ENCODE data around the gene POU6F2.

The POU6F2 gene

GRCh38 chr7:38934536-38934935 is 43.2 kb upstream of the POU6F2 start:
- no peaks in the 10 kb centered on the region for H3K4me1 ChIP-seq (ENCODE audit: control insufficient read depth, low read depth, low read length)
- no peaks in the 10 kb centered on the region for H3K79me2 ChIP-seq (ENCODE audit: control insufficient read depth, insufficient read depth, low read length)
- no peak overlapping the region for H3K18ac ChIP-seq (ENCODE audit: low read length)
- no peak overlapping the region for H2BK5ac ChIP-seq (ENCODE audit: low read length)
- no peak overlapping the region for H4K8ac ChIP-seq (ENCODE audit: low read depth, low read length)
- no peak overlapping the region for H4K5ac ChIP-seq (ENCODE audit: low read length)
- H3K56ac ChIP-seq (ENCODE audit: low read length) = no peak overlapping the region
- DNase-seq = no peak
- no peak overlapping the region for H3K4me2 ChIP-seq (ENCODE audit: low read length)
- no peak overlapping the region for H3K27ac ChIP-seq (ENCODE audit: low read depth, low read length)
- no peak overlapping the region for H3K4ac ChIP-seq (ENCODE audit: low read depth, low read length)
- no peak overlapping the region for H2BK15ac ChIP-seq (replicated peaks; ENCODE audit: low read depth)
- H2BK120ac ChIP-seq (ENCODE audit: low read depth, low read length) = no peak overlapping the region
- H3K36me3 ChIP-seq (ENCODE audit: control insufficient read depth, insufficient read depth, low read length) = no peaks in the 10 kb centered on the region
- H3K9ac ChIP-seq (ENCODE audit: low read length) = no peak overlapping the region
- H3K4me3 ChIP-seq (ENCODE audit: low read length) = no peak overlapping the region
- H3K23ac ChIP-seq (ENCODE audit: low read length) = no peak overlapping the region
- H3K27me3 ChIP-seq (ENCODE audit: insufficient read depth, low read length, poor library complexity) = no peaks in the 10 kb centered on the region
- H3K79me1 ChIP-seq (ENCODE audit: low read length) = no peaks in the 10 kb centered on the region
- WGBS (ENCODE audit: extremely low coverage, insufficient coverage, low lambda C conversion rate) = no CpG with 5 or more reads among the region's 10 CpGs
- H2AK5ac ChIP-seq (ENCODE audit: low read length) = no peak overlapping the region

GRCh38 chr7:38936641-38937040 is 41.1 kb upstream of the POU6F2 start:
- Histone ChIP-seq H4K5ac (ENCODE audit: low read length) (no peak overlapping the region), H2BK5ac (ENCODE audit: low read length) (no peak overlapping the region), H2AK5ac (ENCODE audit: low read length) (no peak overlapping the region), H3K36me3 (ENCODE audit: control insufficient read depth, insufficient read depth, low read length) (no peaks in the 10 kb centered on the region), H3K23ac (ENCODE audit: low read length) (no peak overlapping the region), H3K4me1 (ENCODE audit: control insufficient read depth, low read depth, low read length) (no peaks in the 10 kb centered on the region), H3K27ac (ENCODE audit: low read depth, low read length) (no peak overlapping the region), H3K79me1 (ENCODE audit: low read length) (no peaks in the 10 kb centered on the region), H3K4ac (ENCODE audit: low read depth, low read length) (no peak overlapping the region), H2BK120ac (ENCODE audit: low read depth, low read length) (no peak overlapping the region), H3K79me2 (ENCODE audit: control insufficient read depth, insufficient read depth, low read length) (no peaks in the 10 kb centered on the region), H3K9ac (ENCODE audit: low read length) (no peak overlapping the region), H3K27me3 (ENCODE audit: insufficient read depth, low read length, poor library complexity) (no peaks in the 10 kb centered on the region), H3K4me3 (ENCODE audit: low read length) (no peak overlapping the region), H3K18ac (ENCODE audit: low read length) (no peak overlapping the region), H2BK15ac (replicated peaks; ENCODE audit: low read depth) (no peak overlapping the region), H4K8ac (ENCODE audit: low read depth, low read length) (no peak overlapping the region), H3K56ac (ENCODE audit: low read length) (no peak overlapping the region), H3K4me2 (ENCODE audit: low read length) (no peak overlapping the region)
- no CpG with 5 or more reads among the region's 1 CpG for WGBS (ENCODE audit: extremely low coverage, insufficient coverage, low lambda C conversion rate)
- DNase-seq = no peak

DNA sequence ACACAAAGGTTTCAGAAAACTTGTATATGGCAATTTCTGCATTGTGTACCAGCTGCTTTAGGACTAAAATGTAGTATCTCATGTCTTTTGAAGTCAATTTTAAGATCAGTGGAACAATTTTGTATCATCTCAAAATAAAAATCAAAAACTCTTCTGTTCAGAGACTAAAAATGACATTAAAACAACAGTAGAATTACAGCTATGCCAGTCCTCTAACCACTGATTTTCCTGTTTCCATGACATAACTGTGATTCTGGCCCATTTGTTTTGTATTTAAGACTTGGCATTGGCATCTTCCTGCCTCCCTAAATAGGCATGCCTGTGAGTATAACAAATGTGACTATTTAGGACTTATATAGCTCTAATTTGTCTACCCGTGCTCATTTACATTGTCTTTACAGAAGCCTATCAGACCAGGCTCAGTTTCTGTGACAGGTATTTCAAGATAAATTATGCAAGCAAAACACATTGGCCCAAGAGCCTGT is 39.7 kb upstream of the POU6F2 start:
- Histone ChIP-seq H3K79me2 (ENCODE audit: control insufficient read depth, insufficient read depth, low read length) (no peaks in the 10 kb centered on the region), H3K79me1 (ENCODE audit: low read length) (no peaks in the 10 kb centered on the region), H3K4me3 (ENCODE audit: low read length) (no peak overlapping the region), H3K4ac (ENCODE audit: low read depth, low read length) (no peak overlapping the region), H3K4me1 (ENCODE audit: control insufficient read depth, low read depth, low read length) (no peaks in the 10 kb centered on the region), H3K4me2 (ENCODE audit: low read length) (no peak overlapping the region), H3K56ac (ENCODE audit: low read length) (no peak overlapping the region), H2AK5ac (ENCODE audit: low read length) (no peak overlapping the region), H3K27me3 (ENCODE audit: insufficient read depth, low read length, poor library complexity) (no peaks in the 10 kb centered on the region), H4K5ac (ENCODE audit: low read length) (no peak overlapping the region), H2BK5ac (ENCODE audit: low read length) (no peak overlapping the region), H3K27ac (ENCODE audit: low read depth, low read length) (no peak overlapping the region), H3K9ac (ENCODE audit: low read length) (no peak overlapping the region), H3K18ac (ENCODE audit: low read length) (no peak overlapping the region), H3K36me3 (ENCODE audit: control insufficient read depth, insufficient read depth, low read length) (no peaks in the 10 kb centered on the region), H2BK120ac (ENCODE audit: low read depth, low read length) (no peak overlapping the region), H2BK15ac (replicated peaks; ENCODE audit: low read depth) (no peak overlapping the region), H4K8ac (ENCODE audit: low read depth, low read length) (no peak overlapping the region), H3K23ac (ENCODE audit: low read length) (no peak overlapping the region)
- DNase-seq = no peak
- WGBS (ENCODE audit: extremely low coverage, insufficient coverage, low lambda C conversion rate) = no CpG with 5 or more reads among the region's 1 CpG

- H3K23ac ChIP-seq (ENCODE audit: low read length) = no peak overlapping the region
- H3K79me1 ChIP-seq (ENCODE audit: low read length) = no peaks in the 10 kb centered on the region
- no peak overlapping the region for H2BK120ac ChIP-seq (ENCODE audit: low read depth, low read length)
- no peak overlapping the region for H2AK5ac ChIP-seq (ENCODE audit: low read length)
- H3K4ac ChIP-seq (ENCODE audit: low read depth, low read length) = no peak overlapping the region
- no peak overlapping the region for H2BK5ac ChIP-seq (ENCODE audit: low read length)
- no peak overlapping the region for H3K27ac ChIP-seq (ENCODE audit: low read depth, low read length)
- H3K79me2 ChIP-seq (ENCODE audit: control insufficient read depth, insufficient read depth, low read length) = no peaks in the 10 kb centered on the region
- H3K56ac ChIP-seq (ENCODE audit: low read length) = no peak overlapping the region
- no peak overlapping the region for H3K4me3 ChIP-seq (ENCODE audit: low read length)
- no peaks in the 10 kb centered on the region for H3K27me3 ChIP-seq (ENCODE audit: insufficient read depth, low read length, poor library complexity)
- WGBS (ENCODE audit: extremely low coverage, insufficient coverage, low lambda C conversion rate) = no CpG with 5 or more reads among the region's 4 CpGs
- H3K18ac ChIP-seq (ENCODE audit: low read length) = no peak overlapping the region
- H3K36me3 ChIP-seq (ENCODE audit: control insufficient read depth, insufficient read depth, low read length) = no peaks in the 10 kb centered on the region
- no peaks in the 10 kb centered on the region for H3K4me1 ChIP-seq (ENCODE audit: control insufficient read depth, low read depth, low read length)
- H3K4me2 ChIP-seq (ENCODE audit: low read length) = no peak overlapping the region
- H4K5ac ChIP-seq (ENCODE audit: low read length) = no peak overlapping the region
- H4K8ac ChIP-seq (ENCODE audit: low read depth, low read length) = no peak overlapping the region
- H3K9ac ChIP-seq (ENCODE audit: low read length) = no peak overlapping the region
- no peak for DNase-seq
- no peak overlapping the region for H2BK15ac ChIP-seq (replicated peaks; ENCODE audit: low read depth)
Measured at GRCh38 chr7:38938589-38938988, 39.1 kb upstream of the POU6F2 start.

DNA sequence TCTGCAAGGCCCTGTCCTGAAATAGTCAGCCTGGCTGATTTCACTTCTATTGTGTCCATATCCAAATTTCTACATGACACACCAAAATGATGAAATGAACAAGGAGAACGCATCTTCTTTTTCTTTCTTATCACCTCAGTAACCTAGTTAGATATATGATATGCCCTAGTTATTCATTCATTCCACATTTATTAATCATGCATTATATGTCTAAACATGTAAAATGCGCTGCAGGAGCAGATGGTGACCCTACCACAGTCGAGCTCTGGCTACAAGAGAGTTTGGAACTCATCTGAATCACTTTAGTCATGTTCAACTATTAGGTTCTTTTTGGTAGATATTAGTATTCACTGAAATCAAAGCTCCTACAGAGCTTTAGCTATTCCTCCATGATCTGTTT is 36.9 kb upstream of the POU6F2 start:
- Histone ChIP-seq H2BK15ac (replicated peaks; ENCODE audit: low read depth) (no peak overlapping the region), H3K4me3 (ENCODE audit: low read length) (no peak overlapping the region), H4K8ac (ENCODE audit: low read depth, low read length) (no peak overlapping the region), H3K4me1 (ENCODE audit: control insufficient read depth, low read depth, low read length) (no peaks in the 10 kb centered on the region), H3K23ac (ENCODE audit: low read length) (no peak overlapping the region), H2AK5ac (ENCODE audit: low read length) (no peak overlapping the region), H3K79me1 (ENCODE audit: low read length) (no peaks in the 10 kb centered on the region), H3K56ac (ENCODE audit: low read length) (no peak overlapping the region), H2BK120ac (ENCODE audit: low read depth, low read length) (no peak overlapping the region), H3K36me3 (ENCODE audit: control insufficient read depth, insufficient read depth, low read length) (no peaks in the 10 kb centered on the region), H3K79me2 (ENCODE audit: control insufficient read depth, insufficient read depth, low read length) (no peaks in the 10 kb centered on the region), H3K18ac (ENCODE audit: low read length) (no peak overlapping the region), H3K9ac (ENCODE audit: low read length) (no peak overlapping the region), H3K27me3 (ENCODE audit: insufficient read depth, low read length, poor library complexity) (no peaks in the 10 kb centered on the region), H4K5ac (ENCODE audit: low read length) (no peak overlapping the region), H3K27ac (ENCODE audit: low read depth, low read length) (no peak overlapping the region), H3K4me2 (ENCODE audit: low read length) (no peak overlapping the region), H3K4ac (ENCODE audit: low read depth, low read length) (no peak overlapping the region), H2BK5ac (ENCODE audit: low read length) (no peak overlapping the region)
- DNase-seq = no peak
- no CpG with 5 or more reads among the region's 3 CpGs for WGBS (ENCODE audit: extremely low coverage, insufficient coverage, low lambda C conversion rate)

DNA sequence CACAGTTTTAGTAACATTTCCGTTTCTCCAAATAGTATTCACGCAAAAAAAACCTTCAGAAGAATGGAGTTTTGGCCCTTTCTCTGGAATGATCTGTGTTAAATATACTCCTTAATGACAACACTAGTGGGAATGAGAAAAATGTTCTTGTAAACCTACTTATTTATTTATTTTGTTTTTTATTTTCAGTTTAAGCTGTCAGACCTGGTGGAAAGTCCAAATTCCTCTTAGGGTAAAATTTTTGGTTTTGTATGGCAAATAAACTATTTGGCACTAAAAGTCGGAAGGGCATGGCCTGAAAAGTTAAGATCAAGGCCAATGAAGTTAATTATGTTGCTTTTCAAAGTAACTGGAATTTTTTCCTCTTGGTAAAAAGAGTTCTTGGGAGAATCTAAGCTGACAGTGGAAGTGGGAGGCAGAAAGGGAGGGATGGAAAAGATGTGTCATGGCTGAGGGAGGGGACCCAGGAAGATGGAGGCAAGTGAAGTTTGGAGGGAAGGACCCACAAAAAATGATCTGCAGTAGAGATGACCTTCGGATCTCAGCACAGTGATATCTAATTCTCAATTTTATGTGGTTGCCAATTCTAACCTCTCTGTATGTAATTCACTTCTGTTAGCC is 35.2 kb upstream of the POU6F2 start:
- Histone ChIP-seq H3K4me3 (ENCODE audit: low read length) (no peak overlapping the region), H2BK15ac (replicated peaks; ENCODE audit: low read depth) (no peak overlapping the region), H3K36me3 (ENCODE audit: control insufficient read depth, insufficient read depth, low read length) (no peaks in the 10 kb centered on the region), H3K56ac (ENCODE audit: low read length) (no peak overlapping the region), H3K4me2 (ENCODE audit: low read length) (no peak overlapping the region), H3K4ac (ENCODE audit: low read depth, low read length) (no peak overlapping the region), H2AK5ac (ENCODE audit: low read length) (no peak overlapping the region), H4K5ac (ENCODE audit: low read length) (no peak overlapping the region), H3K79me2 (ENCODE audit: control insufficient read depth, insufficient read depth, low read length) (no peaks in the 10 kb centered on the region), H3K79me1 (ENCODE audit: low read length) (no peaks in the 10 kb centered on the region), H3K9ac (ENCODE audit: low read length) (no peak overlapping the region), H4K8ac (ENCODE audit: low read depth, low read length) (no peak overlapping the region), H3K27me3 (ENCODE audit: insufficient read depth, low read length, poor library complexity) (no peaks in the 10 kb centered on the region), H3K4me1 (ENCODE audit: control insufficient read depth, low read depth, low read length) (no peaks in the 10 kb centered on the region), H2BK120ac (ENCODE audit: low read depth, low read length) (no peak overlapping the region), H3K23ac (ENCODE audit: low read length) (no peak overlapping the region), H3K27ac (ENCODE audit: low read depth, low read length) (no peak overlapping the region), H3K18ac (ENCODE audit: low read length) (no peak overlapping the region), H2BK5ac (ENCODE audit: low read length) (no peak overlapping the region)
- DNase-seq = no peak
- WGBS (ENCODE audit: extremely low coverage, insufficient coverage, low lambda C conversion rate) = no CpG with 5 or more reads among the region's 4 CpGs
